ENCODE data around the gene CFAP97D1. TPM values are rescaled to one million over a fixed set of nuclear protein-coding genes. Genes with fewer than 3 reads are reported as not detected.

The CFAP97D1 gene
- total and polyA plus RNA-seq, 10 of the 15 experiments (the other 5 are each of a cell fraction or from before 2014, with no cell fraction given): 0.13 TPM; not detected in 9

- no peaks in the 10 kb centered on the region for H3K79me2 ChIP-seq (ENCODE audit: control insufficient read depth, insufficient read depth, low read length)
- H3K27me3 ChIP-seq (replicated peaks in 1 of 2; ENCODE audit: control insufficient read depth in 2 of 2, insufficient read depth in 2 of 2, low read length in 1 of 2): peaks cover 3 to 5% of the 10 kb centered on the region in 2 experiments
- H3K9ac ChIP-seq (ENCODE audit: control insufficient read depth, insufficient read depth, low read length): no peak overlapping the region
- no peak overlapping the region for H3K4me3 ChIP-seq
- TF ChIP-seq SUZ12 (IDR thresholded peaks at IDR 0.05; ENCODE audit: unreplicated experiment) (no peak), E2F8 (IDR thresholded peaks at IDR 0.05; ENCODE audit: low read depth, partially characterized antibody) (no peak), EZH2 (IDR thresholded peaks at IDR 0.05; ENCODE audit: borderline replicate concordance, control insufficient read depth, low read depth, low read length) (no peak), CHD2 (IDR thresholded peaks at IDR 0.05; ENCODE audit: borderline replicate concordance, low read depth, low read length) (no peak), HCFC1 (IDR thresholded peaks at IDR 0.05; ENCODE audit: low read length) (no peak), NFXL1 (IDR thresholded peaks at IDR 0.05; ENCODE audit: borderline replicate concordance) (no peak), PAX5 (IDR thresholded peaks at IDR 0.05; ENCODE audit: borderline replicate concordance, low read depth, low read length) (no peak), CEBPB (IDR thresholded peaks at IDR 0.05; ENCODE audit: borderline replicate concordance in 1 of 2, low read depth in 2 of 2, low read length in 2 of 2) (no peak), JUNB (IDR thresholded peaks at IDR 0.05) (no peak), WRNIP1 (IDR thresholded peaks at IDR 0.05; ENCODE audit: borderline replicate concordance, low read depth, low read length) (no peak)
- ATAC-seq (no peak), FAIRE-seq (no peak), DNase-seq (ENCODE audit: low read depth, low spot score) (no peak)
- POLR2A ChIA-PET: no interaction called here
- H4K20me1 ChIP-seq (ENCODE audit: control insufficient read depth, insufficient read depth): no peaks in the 10 kb centered on the region
- BruUV-seq (replicated peaks): no TSS peak
- H3K36me3 ChIP-seq (ENCODE audit: control insufficient read depth in 2 of 2, insufficient read depth in 2 of 2, low read length in 1 of 2): no peaks in the 10 kb centered on the region
- no peaks in the 10 kb centered on the region; the same call in 2 of the 3 replicates for H3K9me3 ChIP-seq (replicated peaks; ENCODE audit: control insufficient read depth, insufficient read depth, low read length)
- SMC1A ChIA-PET (ENCODE audit: uncharacterized antibody, unreplicated experiment): no interaction called here
- H3K4me2 ChIP-seq (ENCODE audit: control insufficient read depth, insufficient read depth): no peak overlapping the region
- no peaks in the 10 kb centered on the region for H3K4me1 ChIP-seq (ENCODE audit: control insufficient read depth, insufficient read depth, low read length)
- RAD21 ChIA-PET (ENCODE audit: unreplicated experiment): no interaction called here
- WGBS (ENCODE audit: insufficient coverage, insufficient replicate concordance, low lambda C conversion rate, missing lambda C conversion rate): 28% methylated on average over 5 of the region's 5 CpGs
- no peak overlapping the region for H3K27ac ChIP-seq (ENCODE audit: control insufficient read depth, insufficient read depth)
- H2AFZ ChIP-seq (ENCODE audit: control insufficient read depth, low read depth, low read length): no peak overlapping the region
- in situ Hi-C loops (cut with MboI) (no loop called here), intact Hi-C loops (cut with micrococcal nuclease; ENCODE audit: unreplicated experiment) (no loop called here)
- CTCF ChIA-PET: interaction anchor here (0.6 to 0.8 kb wide), 2 partner anchors 18 to 31 kb away, joined by 3 read pairs; no protein-coding TSS in a partner anchor
Measured at GRCh38 chr17:43741636-43742035, 38.6 kb upstream of the CFAP97D1 start.

Data from GM12878 (cell line).